Hematopoietic multipotent progenitor cell treated with erythropoietin and hydrocortisone succinate and interleukin-3 and kit ligand, for 15 days (in vitro differentiated cells): Measurements from ENCODE around the gene SLC49A4.

ENCODE experiments used
- DNase-seq: peaks from one replicate; pipeline ENCODE4 v3.0.0-alpha.2; 2015; ENCODE audit warnings: low spot score

The SLC49A4 gene

DNA sequence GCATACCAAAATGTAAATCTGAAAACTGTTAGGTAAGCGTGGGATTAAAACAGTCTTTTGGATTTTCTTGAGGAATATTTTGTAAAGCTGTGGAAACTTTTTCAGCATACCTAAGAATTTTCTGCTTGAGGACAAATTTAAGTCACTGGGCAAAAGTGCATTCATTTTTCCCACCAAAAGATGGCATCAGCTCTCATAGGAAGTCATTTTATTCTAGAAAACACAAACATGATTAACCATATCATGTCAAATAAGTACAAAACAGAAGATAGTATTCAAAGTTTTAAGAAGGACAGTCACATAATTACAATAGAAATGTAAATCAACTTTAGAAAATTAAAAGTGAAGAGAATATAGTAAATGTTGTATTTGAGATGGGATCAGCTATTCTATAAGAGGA, 63.5 kb downstream of the SLC49A4 start:
- DNase-seq = no peak

GRCh38 chr3:122859021-122859805, 64.3 kb downstream of the SLC49A4 start:
- no peak for DNase-seq

- no peak for DNase-seq
These were observed 67.5 kb downstream of the SLC49A4 start for GRCh38 chr3:122862381-122862780.

GRCh38 chr3:122864498-122864897, 69.6 kb downstream of the SLC49A4 start:
- no peak for DNase-seq

GRCh38 chr3:122868322-122868721, 73.5 kb downstream of the SLC49A4 start:
- no peak for DNase-seq

DNA sequence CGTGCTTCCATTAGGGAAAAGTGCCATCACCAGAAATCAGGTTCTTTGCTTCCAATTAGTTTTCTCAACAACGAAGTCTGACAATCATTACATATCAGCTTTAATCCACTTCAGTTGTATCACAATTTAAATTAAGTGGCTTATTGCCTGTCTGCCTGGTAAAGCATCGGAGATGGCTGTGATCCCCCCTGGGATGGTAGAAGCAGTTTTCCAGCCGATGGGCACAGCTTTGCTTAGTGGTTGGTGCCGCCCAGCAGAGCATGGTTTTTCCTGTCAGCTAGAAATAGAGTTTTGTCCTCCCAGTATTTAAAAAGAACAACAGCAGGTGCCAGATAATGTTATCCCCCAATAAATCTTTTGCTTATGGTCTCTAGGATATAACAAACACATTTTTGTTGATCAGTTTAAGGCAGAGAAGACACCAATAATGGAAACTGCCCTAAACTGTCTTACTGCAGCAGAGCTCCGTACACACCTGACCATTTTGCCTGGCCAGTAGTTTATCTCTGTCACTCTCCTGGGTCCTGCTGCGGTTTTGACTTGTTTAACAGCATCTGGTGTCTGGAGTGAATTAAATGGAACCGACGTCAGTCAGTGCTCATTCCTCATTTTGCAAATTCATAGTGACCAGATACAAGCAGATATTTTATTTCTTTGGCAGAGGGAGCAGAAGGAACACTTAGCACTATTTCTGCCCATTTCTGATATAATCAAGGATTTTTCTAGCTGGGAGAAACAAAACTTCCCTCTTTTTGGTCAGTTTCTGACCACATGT, 79.1 kb downstream of the SLC49A4 start:
- no peak for DNase-seq

DNA sequence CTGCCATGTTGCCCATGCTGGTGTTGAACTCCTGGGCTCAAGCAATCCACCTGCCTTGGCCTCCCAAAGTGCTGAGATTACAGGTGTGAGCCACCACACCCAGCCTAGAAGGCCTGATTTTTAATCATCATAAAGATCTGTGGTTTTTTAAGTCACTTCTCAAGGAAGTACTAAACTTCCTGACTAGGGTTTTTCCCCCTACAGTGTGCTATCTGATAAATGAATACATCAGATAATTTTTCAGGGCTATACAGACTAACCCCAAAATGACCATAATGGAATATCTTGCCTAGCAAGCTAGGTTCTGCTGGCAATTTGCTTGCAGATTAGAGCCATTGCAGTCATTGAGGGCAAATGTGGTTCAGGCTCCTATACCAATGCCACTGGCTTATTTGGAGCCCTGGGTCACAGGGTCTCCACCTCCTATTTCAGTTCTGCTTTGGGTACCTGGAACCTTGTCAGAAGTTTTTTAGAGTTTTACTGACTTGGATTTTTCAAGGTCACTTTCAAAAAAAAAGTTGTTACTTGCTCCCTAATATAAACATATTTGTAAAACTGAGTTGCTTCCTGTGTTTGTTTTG, 80.8 kb downstream of the SLC49A4 start:
- DNase-seq = no peak

DNA sequence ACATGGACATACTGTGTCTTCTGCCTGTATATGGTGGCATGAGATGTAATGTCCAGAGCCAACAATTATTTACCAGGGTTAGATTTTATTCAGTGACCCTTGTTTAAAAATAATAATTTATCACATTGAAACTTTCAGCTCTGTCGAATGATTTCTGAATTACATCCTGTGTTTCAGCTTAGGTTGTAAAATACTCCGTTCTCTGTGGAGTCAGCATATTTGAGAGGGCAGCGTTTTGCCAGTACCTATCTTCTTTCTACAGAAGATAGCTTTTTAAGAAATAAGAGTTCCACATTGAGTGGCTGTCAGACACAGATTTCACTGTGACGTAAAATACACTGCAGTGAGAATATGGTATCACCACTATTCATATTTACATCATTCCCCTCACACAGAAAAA, 85.3 kb downstream of the SLC49A4 start:
- no peak for DNase-seq

DNA sequence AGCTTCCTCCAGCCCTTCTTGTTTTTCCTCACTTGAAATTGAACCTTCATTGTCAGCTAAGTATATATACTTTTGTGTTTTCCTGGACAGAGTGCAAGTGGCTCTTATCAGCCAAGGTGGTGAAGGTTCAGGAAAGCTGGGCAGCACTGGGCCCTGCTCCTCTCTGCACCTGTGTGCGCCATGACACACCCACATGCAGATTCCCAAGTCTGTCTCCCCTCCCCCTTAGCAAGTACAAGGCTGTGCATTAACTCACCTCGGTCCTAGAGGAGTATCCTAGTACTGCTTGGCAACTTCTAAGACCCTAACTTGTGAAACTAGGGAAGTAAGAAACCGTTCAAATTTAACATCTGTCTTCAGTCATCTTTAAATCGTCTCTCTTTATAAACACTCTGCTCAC, 85.8 kb downstream of the SLC49A4 start:
- no peak for DNase-seq

DNA sequence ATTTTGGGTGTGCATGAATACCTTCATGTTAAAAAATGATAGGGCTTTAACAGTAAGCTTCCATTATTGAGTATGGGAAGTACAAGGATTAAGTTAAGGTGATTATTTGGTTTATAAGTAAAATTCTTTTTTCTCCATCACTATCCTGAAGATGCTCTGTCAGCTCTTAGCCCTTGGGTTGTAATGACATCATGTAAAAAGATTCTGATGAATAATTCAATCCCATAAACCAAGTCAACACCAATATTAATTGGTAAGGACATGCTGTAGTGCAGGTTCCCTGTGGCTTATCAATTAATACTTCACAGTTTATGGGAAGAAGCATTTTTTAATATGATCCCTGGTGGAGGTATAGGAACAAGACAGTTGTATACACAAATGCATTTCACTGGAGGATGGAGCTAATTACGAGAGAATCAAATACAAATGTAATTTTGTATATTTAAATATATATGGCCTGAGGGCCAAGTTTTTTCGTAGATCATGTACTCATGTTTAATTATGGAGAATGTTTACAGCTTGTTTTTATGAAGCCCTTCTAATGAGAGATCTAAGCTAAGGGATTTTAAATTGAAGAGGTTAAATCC, 87.6 kb downstream of the SLC49A4 start:
- DNase-seq = no peak

DNA sequence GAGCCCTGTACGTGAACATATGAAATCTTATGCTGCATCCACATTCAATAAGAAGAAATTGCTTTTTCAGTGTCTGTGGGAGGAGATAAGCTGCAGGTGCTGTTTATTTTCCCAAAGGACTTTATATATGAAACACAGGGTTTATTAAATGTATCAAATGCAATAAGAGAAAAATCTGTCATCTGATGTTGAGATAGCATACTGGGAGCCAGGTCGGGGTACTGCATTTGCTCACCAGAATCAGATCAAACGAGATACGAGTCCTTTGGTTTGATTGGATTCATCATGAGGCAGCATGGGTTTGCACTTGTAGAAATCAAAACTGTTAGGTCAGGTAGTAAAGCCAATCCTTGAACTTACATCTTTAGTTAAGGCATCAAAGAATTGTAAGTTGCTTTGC, 91.4 kb downstream of the SLC49A4 start:
- no peak for DNase-seq

DNA sequence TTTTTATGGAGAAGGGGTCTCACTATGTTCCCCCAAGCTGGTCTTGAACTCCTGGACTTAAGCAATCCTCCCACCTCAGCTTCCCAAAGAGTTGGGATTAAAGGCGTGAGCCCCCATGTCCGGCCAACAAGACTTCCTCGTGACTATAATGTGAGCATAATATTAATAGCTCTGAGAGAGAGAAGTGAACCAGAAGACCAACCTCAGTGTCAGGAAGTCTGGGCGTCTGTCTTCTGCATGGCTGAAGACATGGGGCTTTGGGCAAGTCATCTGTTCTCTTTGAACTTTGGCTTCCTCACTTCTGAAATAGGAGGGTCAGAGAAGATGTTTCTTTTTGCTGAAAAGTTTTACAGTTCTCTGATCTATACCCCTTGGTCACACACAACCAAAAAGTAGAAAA, 92.1 kb downstream of the SLC49A4 start:
- DNase-seq = no peak

DNA sequence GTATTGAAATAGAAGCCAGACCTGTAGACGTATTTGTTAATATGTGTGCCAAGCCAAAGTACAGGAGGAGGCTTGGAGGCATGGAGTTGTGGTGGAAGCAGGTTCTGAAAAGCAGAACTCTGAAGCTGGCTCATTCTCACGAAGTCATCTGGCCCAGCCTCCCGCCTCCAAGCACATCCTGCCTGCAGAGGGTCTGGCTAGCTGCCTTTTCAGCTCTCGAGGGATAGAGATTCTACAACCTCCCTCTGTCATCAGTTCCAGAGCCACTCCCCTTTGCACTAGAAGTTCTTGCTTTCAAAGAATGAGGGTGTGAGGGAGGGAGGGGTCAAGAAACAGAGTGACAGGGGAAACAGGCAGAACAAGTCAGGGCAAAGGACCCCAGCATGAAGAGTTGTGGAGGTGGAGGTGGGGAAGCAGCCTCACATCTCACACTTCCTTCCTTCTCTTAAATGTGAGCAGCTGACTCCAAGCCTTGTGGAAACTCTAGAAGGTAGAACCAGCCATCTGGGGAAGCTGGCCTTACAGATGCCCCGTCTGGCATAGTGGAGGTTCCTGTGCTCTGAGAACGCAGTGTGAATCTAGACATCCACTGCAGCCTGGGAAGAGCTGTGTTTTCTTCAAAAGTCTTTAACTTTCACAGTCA, 95.3 kb downstream of the SLC49A4 start:
- DNase-seq = no peak

DNA sequence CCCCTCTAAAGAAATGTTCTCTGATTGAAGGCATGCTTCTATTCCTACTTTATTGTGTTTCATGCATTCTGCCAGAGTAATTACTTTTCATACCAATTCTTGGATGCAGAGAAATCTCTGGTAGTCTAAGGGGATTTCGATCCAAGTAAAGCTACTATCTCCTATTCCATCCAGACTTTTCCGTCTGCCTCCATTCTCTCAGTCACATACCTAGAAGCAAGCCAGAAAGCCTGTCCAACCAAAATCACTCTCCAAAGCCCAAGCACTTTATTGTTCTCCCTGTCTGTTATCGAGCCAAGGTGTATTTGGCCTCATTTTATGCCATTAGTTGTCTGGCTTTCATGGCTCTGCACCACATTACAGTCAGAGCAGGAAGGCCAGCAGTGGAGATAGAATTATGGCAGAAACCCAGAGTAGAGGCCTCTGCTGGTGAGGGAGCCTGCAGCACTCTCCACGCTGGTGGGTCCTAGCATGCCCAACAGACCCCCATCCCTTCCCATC, 95.9 kb downstream of the SLC49A4 start:
- no peak for DNase-seq

- DNase-seq = no peak
These were observed 97.5 kb downstream of the SLC49A4 start for GRCh38 chr3:122892118-122892960.

- no peak for DNase-seq
These were observed 98.4 kb downstream of the SLC49A4 start for GRCh38 chr3:122893282-122893681.

DNA sequence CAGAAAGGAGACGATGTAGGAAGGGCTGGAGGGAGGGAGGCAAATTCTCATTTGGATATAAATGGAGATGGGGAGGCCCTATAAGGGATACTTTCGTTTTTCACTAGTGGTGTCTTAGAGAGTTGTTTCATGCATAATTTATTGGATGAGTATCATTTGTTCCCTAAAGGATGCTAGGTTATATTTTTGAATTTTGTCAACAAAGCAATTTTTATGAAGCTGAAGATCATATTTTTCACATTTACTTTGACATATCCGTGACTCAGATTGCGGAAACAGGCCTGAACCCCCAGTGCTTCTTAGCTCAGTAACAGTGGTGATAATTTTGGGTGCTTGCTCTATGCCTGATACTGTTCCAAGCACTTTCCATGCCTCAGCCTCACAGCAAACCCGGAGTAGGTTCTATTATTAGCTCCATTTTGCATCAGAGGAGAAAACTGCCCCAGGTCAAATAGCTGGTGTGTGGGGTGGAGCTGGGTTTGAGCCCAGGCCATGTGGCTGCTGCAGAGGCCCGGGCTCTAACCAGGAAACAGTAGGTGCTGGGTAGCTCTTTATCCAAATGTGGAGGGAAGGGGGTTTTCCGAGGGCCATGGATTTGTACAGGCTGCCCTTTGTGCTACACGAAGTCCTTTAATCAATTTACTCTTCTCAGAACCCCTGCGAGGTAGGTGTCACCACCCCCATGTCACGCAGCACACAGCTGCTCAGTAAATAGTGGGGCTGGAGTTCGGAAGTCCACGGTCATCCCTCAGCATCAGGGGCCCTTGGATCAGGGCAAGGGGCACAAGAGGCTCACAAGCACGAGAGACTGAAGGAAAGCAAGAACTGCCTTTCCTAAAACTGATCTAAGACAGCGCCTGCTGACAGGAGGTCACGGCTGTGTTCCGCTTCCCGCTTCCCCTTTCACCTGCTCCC, 99.1 kb downstream of the SLC49A4 start:
- no peak for DNase-seq

GRCh38 chr3:122898298-122898697, 103.4 kb downstream of the SLC49A4 start:
- no peak for DNase-seq

DNA sequence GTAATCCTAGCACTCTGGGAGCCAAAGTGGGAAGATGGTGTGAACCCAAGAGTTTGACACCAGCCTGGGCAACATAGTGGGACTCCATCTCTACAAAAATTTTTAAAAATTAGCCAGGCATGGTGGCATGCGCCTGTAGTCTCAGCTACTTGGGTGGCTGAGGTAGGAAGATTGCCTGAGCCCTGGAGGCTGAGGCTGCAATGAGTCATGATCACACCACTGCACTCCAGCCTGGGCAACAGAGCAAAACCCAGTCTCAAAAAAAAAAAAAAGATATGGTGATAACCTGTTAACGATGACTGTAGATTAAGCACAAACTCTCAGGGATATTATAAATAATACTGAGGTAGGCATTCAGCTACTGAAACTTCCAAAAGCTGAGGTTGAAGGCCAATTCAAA, 107.5 kb downstream of the SLC49A4 start:
- DNase-seq = no peak

DNA sequence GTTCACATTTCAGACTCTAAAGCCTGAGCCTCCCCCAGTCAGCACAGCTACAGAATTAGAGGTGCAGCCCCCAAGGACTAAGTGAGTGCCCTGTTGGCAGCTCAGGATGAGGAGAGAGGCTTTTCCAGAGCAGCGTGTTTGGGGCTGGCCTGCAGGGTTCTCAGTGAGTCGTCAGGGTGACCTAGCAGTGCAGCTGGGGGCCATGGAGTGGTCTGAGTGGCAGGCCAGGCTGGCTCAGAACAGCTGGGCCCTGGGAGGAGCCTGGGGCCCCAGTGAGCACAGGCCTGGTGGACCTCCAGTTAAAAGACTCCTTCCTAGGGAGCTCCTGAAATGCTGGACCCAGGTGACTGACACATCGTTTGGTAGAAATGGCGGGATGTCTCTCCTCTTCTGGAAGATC, 108.3 kb downstream of the SLC49A4 start:
- no peak for DNase-seq
